Stomach (tissue), 4 donors: ENCODE measurements around the gene PRKG1.

Experiments
- EP300 ChIP-seq: sonication (generic); formaldehyde crosslinking; IDR thresholded peaks from one replicate; pipeline ENCODE4 v1.6.1; 2017; ENCODE audit warnings: antibody characterized with exemption
- POLR2A ChIP-seq, 4 donors: fragments of 450-650 bp; IDR thresholded peaks; one replicate each; pipeline ENCODE4 v1.6.1; 2016; ENCODE audit warnings: antibody characterized with exemption in 4 of 4, control low read depth in 2 of 4, mild to moderate bottlenecking in 1 of 4, moderate library complexity in 1 of 4
- POLR2AphosphoS5 ChIP-seq, 3 donors: sonication (generic); formaldehyde crosslinking; IDR thresholded peaks; one replicate each; pipeline ENCODE4 v1.6.1; 2016; ENCODE audit warnings: antibody characterized with exemption in 3 of 3
- TF ChIP-seq, protein P1 (sequence below), 7 experiments: fragments of 450-650 bp in 4 of 7; fragments of 200-600 bp in 3 of 7; sonication (generic) in 3 of 7; IDR thresholded peaks; one replicate each; pipeline ENCODE4 v1.5.1; 2016 to 2019; ENCODE audit warnings: antibody characterized with exemption in 7 of 7, control low read depth in 2 of 7, mild to moderate bottlenecking in 1 of 7

- no peak for TF ChIP-seq POLR2AphosphoS5 (IDR thresholded peaks at IDR 0.05)
- TF ChIP-seq, protein P1, sequence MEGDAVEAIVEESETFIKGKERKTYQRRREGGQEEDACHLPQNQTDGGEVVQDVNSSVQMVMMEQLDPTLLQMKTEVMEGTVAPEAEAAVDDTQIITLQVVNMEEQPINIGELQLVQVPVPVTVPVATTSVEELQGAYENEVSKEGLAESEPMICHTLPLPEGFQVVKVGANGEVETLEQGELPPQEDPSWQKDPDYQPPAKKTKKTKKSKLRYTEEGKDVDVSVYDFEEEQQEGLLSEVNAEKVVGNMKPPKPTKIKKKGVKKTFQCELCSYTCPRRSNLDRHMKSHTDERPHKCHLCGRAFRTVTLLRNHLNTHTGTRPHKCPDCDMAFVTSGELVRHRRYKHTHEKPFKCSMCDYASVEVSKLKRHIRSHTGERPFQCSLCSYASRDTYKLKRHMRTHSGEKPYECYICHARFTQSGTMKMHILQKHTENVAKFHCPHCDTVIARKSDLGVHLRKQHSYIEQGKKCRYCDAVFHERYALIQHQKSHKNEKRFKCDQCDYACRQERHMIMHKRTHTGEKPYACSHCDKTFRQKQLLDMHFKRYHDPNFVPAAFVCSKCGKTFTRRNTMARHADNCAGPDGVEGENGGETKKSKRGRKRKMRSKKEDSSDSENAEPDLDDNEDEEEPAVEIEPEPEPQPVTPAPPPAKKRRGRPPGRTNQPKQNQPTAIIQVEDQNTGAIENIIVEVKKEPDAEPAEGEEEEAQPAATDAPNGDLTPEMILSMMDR (IDR thresholded peaks at IDR 0.05), result no peak
- no peak for TF ChIP-seq POLR2A (IDR thresholded peaks at IDR 0.05)
- TF ChIP-seq EP300, result no peak
These were observed 698.1 kb downstream of the PRKG1 start for GRCh38 chr10:51772387-51772786.
